ENCODE data around the gene KRT33A.
"Not testable (repeated sequence)": the region's sequence is repeated elsewhere in the genome, so short reads cannot be mapped to it uniquely, and the experiment has no call there.

KRT33A gene

DNA sequence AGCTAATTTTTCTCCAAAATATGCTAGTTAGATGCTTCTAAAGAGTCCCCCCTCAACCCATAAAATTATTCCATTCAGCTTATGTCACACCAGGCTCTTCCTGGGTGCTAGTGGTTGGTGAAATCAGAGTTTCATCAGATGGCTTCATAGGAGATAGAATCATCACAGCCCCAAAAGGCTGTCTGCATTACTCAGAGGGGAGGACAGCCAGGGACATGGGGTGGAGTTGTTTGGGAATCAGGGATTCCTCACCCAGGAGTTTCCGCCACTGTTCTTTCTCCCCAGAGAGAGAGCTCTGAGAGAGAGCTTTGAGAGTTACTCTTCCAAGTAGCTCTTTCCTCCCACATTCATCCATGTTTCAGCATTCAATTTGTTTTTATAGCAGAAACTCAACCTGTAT lies 31.8 kb upstream of the KRT33A start:
- no peak overlapping the region for H3K4me3 ChIP-seq (ENCODE audit: low read depth, low read length)
- in situ Hi-C loops (cut with HindIII; ENCODE audit: low sequenced_read_pairs): no loop called here
- DNase-seq (ENCODE audit: low read depth): no peak
- TF ChIP-seq, protein P1, sequence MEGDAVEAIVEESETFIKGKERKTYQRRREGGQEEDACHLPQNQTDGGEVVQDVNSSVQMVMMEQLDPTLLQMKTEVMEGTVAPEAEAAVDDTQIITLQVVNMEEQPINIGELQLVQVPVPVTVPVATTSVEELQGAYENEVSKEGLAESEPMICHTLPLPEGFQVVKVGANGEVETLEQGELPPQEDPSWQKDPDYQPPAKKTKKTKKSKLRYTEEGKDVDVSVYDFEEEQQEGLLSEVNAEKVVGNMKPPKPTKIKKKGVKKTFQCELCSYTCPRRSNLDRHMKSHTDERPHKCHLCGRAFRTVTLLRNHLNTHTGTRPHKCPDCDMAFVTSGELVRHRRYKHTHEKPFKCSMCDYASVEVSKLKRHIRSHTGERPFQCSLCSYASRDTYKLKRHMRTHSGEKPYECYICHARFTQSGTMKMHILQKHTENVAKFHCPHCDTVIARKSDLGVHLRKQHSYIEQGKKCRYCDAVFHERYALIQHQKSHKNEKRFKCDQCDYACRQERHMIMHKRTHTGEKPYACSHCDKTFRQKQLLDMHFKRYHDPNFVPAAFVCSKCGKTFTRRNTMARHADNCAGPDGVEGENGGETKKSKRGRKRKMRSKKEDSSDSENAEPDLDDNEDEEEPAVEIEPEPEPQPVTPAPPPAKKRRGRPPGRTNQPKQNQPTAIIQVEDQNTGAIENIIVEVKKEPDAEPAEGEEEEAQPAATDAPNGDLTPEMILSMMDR (IDR thresholded peaks at IDR 0.05; ENCODE audit: low read depth, low read length, missing control alignments): no peak

DNA sequence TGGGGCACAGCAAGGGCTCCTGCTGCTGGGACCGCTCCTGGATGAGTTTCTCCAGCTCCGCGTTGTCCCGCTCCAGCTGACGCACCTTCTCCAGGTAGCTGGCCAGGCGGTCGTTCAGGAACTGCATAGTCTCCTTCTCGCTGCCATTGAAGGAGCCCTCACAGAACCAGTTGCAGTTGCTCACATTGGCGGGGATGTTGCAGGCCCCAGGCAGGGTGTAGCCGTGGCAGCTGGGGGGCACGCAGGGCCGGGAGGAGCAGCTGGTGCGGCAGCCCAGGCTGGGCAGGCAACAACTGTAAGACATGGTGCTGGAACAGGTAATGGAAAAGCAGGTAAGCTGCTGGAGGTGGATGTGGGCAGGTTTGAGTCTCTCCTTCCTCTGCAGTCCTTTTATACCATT lies 31.3 kb upstream of the KRT33A start, which contains the start of gene KRT34:
Gene KRT34, minus strand, starts transcription at position 364 of the 400 bp plus-strand sequence. Its CDS starts 60 bp downstream, at position 304.
- in situ Hi-C loops (cut with HindIII; ENCODE audit: low sequenced_read_pairs); DNase-seq (ENCODE audit: low read depth): not testable (repeated sequence)

DNA sequence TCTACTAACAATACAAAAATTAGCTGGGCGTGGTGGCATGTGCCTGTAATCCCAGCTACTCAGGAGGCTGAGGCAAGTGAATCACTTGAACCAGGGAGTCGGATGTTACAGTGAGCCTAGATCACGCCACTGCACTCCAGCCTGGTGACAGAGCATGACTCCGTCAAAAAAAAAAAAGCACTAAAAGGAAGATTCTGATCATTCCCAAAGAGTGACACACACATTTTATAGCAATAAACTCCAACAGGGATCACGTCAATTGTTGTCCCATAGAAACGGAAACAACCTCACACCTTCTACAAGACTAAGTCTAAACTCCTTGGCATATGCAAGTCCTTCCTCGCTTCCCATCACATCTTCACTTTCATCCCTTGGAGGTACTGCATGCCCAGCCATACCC lies 29.5 kb upstream of the KRT33A start:
- DNase-seq (ENCODE audit: low read depth); in situ Hi-C loops (cut with HindIII; ENCODE audit: low sequenced_read_pairs); H3K4me3 ChIP-seq (ENCODE audit: low read depth, low read length): not testable (repeated sequence)

More for the DNA sequence above, 31.3 kb upstream of the KRT33A start, which contains the start of gene KRT34:
- not testable (repeated sequence) for H3K4me3 ChIP-seq (ENCODE audit: low read depth, low read length)

GRCh38 chr17:41377546-41377945 lies 26.9 kb upstream of the KRT33A start:
- in situ Hi-C loops (cut with HindIII; ENCODE audit: low sequenced_read_pairs): no loop called here
- no peak for DNase-seq (ENCODE audit: low read depth)
- no peak overlapping the region for H3K4me3 ChIP-seq (ENCODE audit: low read depth, low read length)
- TF ChIP-seq, protein P1 (IDR thresholded peaks at IDR 0.05; ENCODE audit: low read depth, low read length, missing control alignments): no peak

DNA sequence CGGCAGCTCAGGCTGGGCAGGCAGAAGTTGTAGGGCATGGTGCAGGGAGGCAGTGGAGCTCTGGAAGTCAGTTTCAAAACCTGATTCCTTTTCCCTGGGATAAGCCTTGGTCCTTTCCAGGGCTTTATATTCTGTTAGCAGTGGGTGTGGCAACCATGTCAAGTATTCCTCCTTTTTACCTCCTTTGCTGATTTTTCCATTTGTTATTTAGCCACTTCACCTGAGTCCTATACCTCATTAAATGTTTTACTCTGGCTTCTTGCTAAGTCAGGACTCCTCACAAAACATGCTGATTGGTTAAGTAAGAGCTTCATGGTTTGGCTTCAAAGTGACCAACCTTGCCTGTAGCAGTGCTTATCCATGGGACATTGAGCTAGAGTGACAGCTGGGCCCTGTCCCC lies 19.1 kb upstream of the KRT33A start, which contains the start of gene KRT33B:
Gene KRT33B, minus strand, starts transcription at position 101 of the 400 bp plus-strand sequence. Its CDS starts 63 bp downstream, at position 38.
- TF ChIP-seq, protein P1 (IDR thresholded peaks at IDR 0.05; ENCODE audit: low read depth, low read length, missing control alignments): no peak
- no peak for DNase-seq (ENCODE audit: low read depth)
- H3K4me3 ChIP-seq (ENCODE audit: low read depth, low read length): no peak within 1 kb of the TSS
- in situ Hi-C loops (cut with HindIII; ENCODE audit: low sequenced_read_pairs): no loop called here

GRCh38 chr17:41369023-41369422 lies 18.4 kb upstream of the KRT33A start:
- in situ Hi-C loops (cut with HindIII; ENCODE audit: low sequenced_read_pairs): no loop called here
- no peak overlapping the region for H3K4me3 ChIP-seq (ENCODE audit: low read depth, low read length)
- TF ChIP-seq, protein P1 (IDR thresholded peaks at IDR 0.05; ENCODE audit: low read depth, low read length, missing control alignments): no peak
- no peak for DNase-seq (ENCODE audit: low read depth)

- H3K4me3 ChIP-seq (ENCODE audit: low read depth, low read length): no peak overlapping the region
- TF ChIP-seq, protein P1 (IDR thresholded peaks at IDR 0.05; ENCODE audit: low read depth, low read length, missing control alignments): no peak
- no peak for DNase-seq (ENCODE audit: low read depth)
- in situ Hi-C loops (cut with HindIII; ENCODE audit: low sequenced_read_pairs): no loop called here
These were observed 16.9 kb upstream of the KRT33A start for GRCh38 chr17:41367426-41368075.

All from astrocyte of the cerebellum (primary cell).